Measurements from ENCODE around the gene CLK3. TPM values are rescaled to one million over a fixed set of nuclear protein-coding genes. Genes with fewer than 3 reads are reported as not detected.

CLK3 gene
- polyA plus RNA-seq, 2 of the 4 experiments (the other 2 are of a cell fraction): 35.7 to 48.2 TPM

GRCh38 chr15:74580538-74581350, 34.9 kb upstream of the CLK3 start (continued):
- TF ChIP-seq HMGXB4 (CRISPR knock-in tag; IDR thresholded peaks at IDR 0.05; ENCODE audit: borderline replicate concordance) (no peak), ATOH8 (CRISPR knock-in tag; IDR thresholded peaks at IDR 0.05; ENCODE audit: low read depth) (no peak), TP53 (CRISPR knock-in tag; IDR thresholded peaks at IDR 0.05) (no peak), HOXB13 (CRISPR knock-in tag; IDR thresholded peaks at IDR 0.05; ENCODE audit: low read depth) (no peak), JUNB (IDR thresholded peaks at IDR 0.05) (no peak), POLR2AphosphoS2 (conservative IDR thresholded peaks at IDR 0.05; ENCODE audit: low read length) (no peak), CHD4 (IDR thresholded peaks at IDR 0.05; ENCODE audit: borderline replicate concordance) (no peak)

- Histone ChIP-seq H3K4me2 (no peak overlapping the region), H3K27ac (no peak overlapping the region), H3K9me3 (no peaks in the 10 kb centered on the region), H3K4me3 (no peak overlapping the region), H3K4me1 (no peaks in the 10 kb centered on the region)
- CTCF ChIA-PET: no interaction called here
- TF ChIP-seq SREBF2 (IDR thresholded peaks at IDR 0.05) (no peak), RAD21 (conservative IDR thresholded peaks at IDR 0.05 in 1 of 2, IDR thresholded peaks at IDR 0.05 in 1 of 2) (no peak), NFE2L2 (conservative IDR thresholded peaks at IDR 0.05; ENCODE audit: low read length) (no peak), EHMT2 (IDR thresholded peaks at IDR 0.05; ENCODE audit: low read depth) (no peak), RARB (CRISPR knock-in tag; IDR thresholded peaks at IDR 0.05) (no peak), CBX8 (IDR thresholded peaks at IDR 0.05) (no peak), CHD2 (IDR thresholded peaks at IDR 0.05; ENCODE audit: low read length, partially characterized antibody) (no peak), ZSCAN20 (CRISPR knock-in tag; IDR thresholded peaks at IDR 0.05) (no peak), NR3C1 (IDR thresholded peaks at IDR 0.05) (no peak), FOSB (CRISPR knock-in tag; IDR thresholded peaks at IDR 0.05) (no peak), ZFP36 (IDR thresholded peaks at IDR 0.05; ENCODE audit: borderline replicate concordance, partially characterized antibody) (no peak), ELK1 (IDR thresholded peaks at IDR 0.05; ENCODE audit: low read depth, low read length) (no peak), ESRRA (IDR thresholded peaks at IDR 0.05; ENCODE audit: borderline replicate concordance, low read length) (no peak), ATOH8 (CRISPR knock-in tag; IDR thresholded peaks at IDR 0.05; ENCODE audit: low read depth) (no peak), NPAS2 (CRISPR knock-in tag; IDR thresholded peaks at IDR 0.05; ENCODE audit: borderline replicate concordance) (no peak), ZC3H11A (IDR thresholded peaks at IDR 0.05) (no peak), ZNF302 (CRISPR knock-in tag; IDR thresholded peaks at IDR 0.05) (no peak), KDM5A (IDR thresholded peaks at IDR 0.05) (no peak)
- no peak for FAIRE-seq
- WGBS (ENCODE audit: missing lambda C conversion rate): 86% methylated on average over 2 of the region's 2 CpGs
- no peak for DNase-seq (ENCODE audit: low read depth in 1 of 2, low spot score in 1 of 2)
- ATAC-seq: no peak
- POLR2A ChIA-PET: no interaction called here
These were observed 31.4 kb upstream of the CLK3 start for GRCh38 chr15:74584204-74584603.
